Hippocampal formation (tissue), 2 donors: ENCODE measurements around the gene CPA4.

Source experiments
- DNase-seq, 2 donors: peaks; one replicate each; lab custom pipeline; 2025; lab: John Stamatoyannopoulos, UW

CPA4 gene

DNA sequence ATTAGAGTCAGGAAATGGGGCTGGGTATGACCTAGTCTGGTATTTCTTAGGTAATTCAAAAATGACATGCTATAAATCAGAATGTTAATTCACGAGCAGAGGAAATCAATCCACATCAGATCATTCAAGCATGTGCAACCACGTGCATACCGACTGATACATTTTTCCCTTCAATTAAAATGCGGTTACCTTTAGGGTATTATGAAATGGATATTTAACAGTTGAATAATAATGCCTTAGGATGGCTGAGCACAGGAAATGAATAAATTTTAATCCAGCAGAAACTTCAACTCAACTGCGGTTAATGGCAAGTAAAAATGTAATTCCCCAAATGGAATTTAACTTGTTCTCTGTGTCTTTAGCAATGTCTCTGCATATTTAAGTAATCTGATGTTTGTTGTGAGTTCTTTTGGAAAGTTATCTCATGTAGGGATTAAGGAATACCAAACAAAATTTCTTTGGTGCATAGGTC lies 17.1 kb upstream of the CPA4 start:
- no peak for DNase-seq

DNA sequence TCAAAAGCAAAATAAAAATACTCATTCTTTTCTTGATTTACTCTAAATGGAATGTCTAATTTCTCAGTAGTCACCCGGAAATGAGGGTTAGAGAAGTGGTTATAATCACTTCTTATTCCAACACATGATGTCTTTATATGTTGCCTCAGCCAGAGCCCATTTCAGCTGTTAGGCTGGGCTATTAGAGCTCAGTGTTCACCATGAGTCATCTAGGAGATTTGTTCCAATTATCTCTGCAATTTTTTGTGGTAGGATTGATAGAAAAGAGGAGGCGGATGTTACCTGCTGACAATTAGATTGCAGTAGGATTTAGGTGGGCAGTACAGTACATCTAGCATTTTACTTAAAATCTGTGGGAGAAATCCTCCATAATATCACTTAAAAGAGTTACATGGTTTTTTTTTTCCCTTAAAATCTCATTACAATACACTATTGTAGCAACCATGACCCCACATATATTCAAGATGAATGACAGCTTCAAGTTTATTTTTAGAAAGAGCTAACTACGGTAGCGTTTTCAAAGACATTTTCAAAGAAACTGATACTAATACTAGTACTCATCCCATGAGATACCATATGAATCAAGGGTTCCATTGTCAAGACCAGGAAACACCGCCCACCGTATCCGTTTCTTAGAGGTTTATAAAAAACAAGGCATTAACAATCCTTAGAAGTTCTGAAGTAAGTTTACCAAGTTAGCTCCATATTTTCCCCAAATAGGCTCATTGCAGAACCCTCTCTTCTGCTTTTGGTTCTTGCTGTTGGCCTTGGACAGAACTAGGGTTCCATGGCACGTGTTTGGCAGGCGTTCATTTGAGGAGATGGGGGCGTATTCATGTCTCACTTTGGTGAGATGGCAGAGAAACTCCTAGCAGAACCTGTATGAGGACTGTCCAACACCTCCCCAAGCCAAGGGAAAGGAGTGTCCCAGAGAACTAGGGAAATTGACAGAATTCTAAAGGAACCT lies 15.9 kb upstream of the CPA4 start:
- no peak for DNase-seq

DNA sequence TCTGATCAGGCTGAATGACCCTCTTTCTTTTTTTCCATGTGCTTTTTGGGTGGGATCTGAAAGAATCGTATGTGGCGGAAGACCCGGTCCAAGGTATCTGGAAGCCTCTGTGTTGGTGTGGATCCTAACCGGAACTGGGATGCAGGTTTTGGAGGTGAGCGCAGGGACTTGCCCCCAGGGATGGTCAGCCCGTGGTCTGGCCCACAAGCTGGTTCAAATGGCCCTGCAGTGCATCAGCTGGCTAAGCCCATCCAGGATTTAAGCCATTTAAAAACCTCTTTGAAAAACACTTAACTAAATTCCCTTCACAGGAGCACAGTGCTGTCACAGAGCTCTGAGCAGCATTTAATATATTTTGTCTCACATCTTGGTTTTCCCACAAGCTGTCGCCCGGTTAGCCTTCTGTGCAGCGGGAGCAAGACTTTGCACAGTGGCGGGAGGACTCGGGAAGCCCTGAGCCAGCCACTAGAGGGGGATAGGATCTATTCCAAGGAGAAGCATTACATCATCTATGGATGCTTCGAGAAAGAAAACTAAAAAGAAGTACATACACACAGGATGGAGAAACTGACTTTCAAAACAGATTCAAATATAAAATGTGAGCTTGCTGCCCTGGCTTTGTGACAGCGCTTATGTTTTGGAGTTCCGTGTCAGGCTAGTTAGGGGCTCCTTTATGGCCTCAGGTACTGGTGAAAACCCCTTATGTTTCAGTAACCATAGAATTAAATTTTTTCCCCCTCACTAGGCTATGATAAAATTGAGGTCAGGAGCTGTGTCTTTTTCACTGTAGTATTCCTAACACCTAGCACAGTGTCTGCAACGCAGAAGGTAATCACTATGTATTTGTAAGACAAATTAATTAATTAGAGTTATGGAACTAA lies 15.0 kb upstream of the CPA4 start:
- DNase-seq, result peak; percentile 46 to 77

DNA sequence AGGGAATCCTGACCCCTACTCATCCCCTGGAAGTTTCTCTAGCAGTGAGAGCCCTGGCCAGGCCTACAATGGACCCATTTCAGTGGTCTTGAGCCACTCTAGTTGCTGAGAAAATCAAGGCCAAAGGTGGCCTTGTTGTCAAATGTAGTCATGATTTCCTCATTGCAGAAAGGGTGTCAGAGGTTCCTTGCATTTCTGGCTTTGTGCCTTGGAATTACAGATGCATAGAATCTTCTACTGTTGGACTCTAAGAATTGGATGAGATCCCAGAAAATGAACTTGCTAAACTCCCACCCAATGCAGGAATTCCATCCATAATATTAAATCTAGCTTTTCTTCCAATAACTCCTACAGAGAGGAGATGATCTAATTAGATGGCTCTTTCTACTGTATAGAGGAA lies 14.1 kb upstream of the CPA4 start:
- DNase-seq, result no peak

DNA sequence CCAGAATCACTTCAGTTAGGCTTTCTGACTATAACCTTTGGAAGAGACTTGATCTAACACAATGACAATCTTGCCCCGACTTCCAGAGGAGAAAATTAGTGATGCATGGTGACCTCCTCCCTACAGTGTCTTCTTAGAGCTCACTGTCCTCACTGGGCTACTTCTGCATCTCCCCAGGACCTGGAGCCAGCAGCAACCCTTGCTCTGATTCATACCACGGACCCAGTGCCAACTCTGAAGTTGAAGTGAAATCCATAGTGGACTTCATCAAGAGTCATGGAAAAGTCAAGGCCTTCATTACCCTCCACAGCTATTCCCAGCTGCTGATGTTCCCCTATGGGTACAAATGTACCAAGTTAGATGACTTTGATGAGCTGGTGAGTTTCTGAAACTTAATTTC lies 13.7 kb upstream of the CPA4 start:
- DNase-seq, result no peak

DNA sequence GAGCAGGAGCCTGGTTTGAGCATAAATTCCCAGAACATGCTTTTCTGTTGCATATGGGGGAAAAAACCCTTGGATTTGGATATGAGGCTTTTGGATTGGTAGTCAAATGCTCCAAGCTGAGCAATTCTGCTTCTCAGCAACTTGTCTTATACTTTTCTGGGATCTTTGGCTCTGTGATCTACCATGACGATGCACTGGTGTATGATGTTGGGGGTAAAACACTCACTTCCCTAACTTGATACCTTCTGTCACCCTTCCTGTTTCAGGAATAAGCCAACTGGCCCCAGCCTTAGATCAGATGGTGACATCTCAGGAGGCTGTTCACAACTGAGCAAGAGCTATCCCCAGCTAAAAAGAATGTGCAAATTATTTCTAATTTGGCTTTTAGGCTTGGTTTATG lies 13.1 kb upstream of the CPA4 start:
- no peak for DNase-seq

DNA sequence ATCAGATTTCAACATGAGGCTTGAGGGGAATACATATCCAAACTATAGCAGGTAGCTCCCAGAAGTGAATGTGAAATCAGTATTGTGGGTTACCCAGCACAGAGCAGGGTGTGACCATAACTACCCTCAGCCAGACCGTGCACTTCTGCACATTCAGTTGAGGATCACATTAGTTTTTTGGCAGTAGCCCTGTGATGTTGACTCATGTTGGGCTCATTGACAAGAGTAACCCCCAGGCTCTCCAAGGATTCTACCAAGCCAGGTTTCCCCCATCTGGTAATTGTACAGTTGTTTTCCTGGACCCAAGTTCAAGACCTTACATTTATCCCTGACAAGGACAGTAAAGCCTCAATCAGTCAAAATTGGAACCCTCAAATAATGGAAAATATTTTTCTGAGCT lies 11.7 kb upstream of the CPA4 start:
- DNase-seq, result no peak

DNA sequence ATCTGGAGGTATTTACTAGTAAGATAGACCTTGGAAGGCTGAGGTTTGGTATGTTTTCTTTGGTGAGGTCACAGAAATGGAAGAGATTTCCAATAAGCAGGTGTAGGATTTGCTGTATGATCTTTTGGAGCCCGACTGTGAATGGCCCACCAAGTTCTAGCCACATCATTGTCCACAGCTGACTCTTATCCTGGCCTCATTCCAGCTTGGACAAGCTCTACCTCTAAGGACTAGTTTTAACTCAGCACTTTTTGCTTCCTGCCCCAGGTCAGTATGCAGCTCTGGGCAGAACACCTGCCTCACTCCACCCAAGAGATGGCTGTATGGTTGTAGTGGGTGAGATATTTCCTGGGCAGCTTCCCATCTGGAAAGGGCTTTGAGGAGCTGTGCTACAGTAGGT lies 6.1 kb upstream of the CPA4 start:
- DNase-seq, result no peak

DNA sequence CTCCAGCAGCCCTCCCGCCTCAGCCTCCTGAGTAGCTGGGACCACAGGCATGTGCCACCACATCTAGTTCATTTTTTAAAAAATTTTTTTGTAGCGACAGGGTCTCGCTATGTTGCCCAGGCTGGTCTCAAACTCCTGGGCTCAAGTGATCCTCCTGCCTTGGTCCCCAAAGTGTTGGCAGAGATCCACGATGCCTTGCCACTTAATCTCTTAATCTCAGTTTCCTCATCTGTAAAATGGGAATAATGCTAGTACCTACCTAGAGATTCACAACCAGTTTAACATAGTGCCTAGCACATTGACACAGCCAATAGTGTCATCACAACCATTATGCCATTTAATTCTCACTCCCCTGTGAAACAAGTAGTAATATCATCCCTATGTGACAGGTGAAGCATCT lies 4.8 kb upstream of the CPA4 start:
- no peak for DNase-seq

DNA sequence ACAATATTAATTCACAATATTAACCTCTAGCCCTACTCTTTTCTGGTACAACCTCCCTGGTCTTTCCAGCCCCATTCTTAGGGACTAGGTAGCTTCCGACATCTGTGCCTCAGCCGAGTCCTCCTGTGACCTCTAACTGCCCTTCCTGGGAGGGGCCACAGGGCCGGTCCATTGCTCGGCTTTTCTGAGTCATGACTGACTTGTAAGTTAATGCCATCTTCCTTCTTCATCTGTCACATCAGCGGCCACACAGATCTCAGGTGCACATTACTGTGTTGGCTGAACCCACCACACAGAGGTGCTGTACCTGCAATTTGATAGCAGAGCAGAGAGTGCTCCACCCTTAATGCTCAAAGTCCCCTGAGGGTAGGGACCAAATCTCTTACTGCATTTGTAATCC lies 4.1 kb upstream of the CPA4 start:
- no peak for DNase-seq

DNA sequence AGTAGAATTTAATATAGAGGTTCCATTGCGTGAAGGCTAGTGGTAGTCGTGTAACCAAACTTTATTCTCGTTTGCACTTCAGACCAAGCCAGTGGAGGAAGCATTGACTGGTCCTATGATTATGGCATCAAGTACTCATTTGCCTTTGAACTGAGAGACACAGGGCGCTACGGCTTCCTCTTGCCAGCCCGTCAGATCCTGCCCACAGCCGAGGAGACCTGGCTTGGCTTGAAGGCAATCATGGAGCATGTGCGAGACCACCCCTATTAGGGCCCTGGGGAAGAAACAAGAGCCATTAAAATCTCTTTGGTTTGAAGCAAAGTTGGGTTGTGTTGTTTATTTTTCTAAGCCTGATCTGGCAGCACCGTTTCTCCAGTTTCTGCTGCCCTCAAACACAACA lies 3.5 kb upstream of the CPA4 start:
- no peak for DNase-seq

DNA sequence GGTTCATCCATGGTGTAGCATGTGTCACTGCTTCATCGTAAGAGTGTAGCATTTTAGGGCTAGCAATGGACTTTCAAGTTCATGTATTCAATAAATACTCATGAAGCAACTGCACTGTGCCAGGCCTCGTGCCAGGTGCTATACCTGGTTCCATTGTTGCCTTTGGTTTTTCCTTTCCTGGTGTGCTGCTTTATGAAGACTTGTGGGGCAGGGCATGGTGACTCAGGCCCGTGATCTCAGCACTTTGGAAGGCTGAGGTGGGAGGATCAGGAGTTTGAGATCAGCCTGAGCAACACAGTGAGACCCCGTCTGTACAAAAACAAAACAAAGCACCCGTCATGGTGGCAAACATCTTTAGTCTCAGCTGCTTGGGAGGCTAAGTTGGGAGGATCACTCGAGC lies 2.2 kb upstream of the CPA4 start:
- no peak for DNase-seq

DNA sequence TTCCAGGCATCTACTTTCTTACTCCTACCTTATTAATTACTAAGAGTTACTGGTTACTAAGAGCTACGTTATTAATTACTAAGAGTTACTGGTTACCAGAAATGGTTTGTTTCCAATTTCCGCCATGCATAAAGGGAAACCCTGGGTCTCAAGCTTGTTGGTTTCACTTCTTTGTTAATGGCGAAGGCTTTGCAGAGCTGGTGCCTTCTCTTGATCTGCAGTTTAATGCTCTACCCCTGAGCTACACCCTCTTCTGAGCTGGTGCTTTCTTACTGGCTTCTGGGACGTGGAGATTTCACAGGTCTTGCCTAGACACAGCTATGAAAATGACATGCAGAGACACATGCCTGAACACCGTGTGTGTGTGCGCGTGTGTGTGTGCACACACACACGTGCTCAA lies 560 bp downstream of the CPA4 start:
- no peak for DNase-seq

DNA sequence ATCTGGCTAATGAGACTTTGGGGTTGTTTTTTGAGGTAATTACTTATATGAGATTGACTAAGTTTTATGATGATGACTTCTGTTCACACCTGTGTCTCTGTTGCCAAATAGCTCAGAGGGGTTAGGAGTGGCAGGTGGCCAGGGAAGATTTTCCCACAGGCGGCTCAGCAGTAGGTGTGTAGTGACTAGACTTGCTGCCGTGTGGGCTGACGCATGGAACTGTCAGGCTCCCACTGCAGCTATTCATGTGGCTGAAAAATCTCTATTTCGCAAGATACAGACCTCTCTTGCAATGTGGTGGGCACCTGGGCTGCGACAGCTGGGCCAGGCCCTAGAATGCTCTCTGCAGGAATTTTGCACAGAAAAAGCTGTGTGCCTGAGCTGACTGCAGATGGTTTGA lies 1.4 kb downstream of the CPA4 start:
- DNase-seq, result peak in 1 of 2 donors; percentile 18

DNA sequence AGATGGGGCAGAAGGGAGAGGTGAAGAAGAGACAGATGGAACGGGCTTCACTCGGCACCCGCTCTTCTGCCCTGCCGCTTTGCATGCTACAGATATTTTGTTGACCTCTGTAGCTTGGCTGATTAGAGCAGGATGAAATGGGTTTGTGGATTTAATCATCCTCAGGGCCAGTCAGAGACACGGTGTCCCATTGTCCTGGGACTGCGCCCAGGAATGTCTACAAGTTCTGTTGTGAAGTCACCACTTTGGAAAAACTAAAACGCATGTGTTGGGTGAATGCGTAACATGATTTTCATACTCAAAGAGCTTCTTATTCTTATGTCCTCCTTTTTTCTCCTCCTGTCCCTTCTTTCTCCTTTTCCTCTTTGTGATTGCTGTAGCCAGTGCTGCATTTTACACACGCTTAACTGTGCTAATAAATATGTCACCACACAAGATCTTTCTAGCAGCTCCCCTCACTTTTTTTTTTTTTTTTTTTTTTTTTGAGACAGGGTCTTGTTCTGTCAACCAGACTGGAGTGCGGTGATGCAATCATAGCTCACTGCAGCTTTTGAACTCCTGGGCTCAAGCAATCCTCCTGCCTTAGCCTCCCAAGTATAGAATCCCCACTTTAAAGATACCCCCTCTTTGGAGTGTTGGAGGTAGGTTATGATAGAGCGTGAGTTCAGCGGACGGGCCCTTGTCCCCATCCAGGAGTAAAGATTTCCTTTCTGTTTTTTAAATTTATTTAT lies 3.4 kb downstream of the CPA4 start:
- no peak for DNase-seq

DNA sequence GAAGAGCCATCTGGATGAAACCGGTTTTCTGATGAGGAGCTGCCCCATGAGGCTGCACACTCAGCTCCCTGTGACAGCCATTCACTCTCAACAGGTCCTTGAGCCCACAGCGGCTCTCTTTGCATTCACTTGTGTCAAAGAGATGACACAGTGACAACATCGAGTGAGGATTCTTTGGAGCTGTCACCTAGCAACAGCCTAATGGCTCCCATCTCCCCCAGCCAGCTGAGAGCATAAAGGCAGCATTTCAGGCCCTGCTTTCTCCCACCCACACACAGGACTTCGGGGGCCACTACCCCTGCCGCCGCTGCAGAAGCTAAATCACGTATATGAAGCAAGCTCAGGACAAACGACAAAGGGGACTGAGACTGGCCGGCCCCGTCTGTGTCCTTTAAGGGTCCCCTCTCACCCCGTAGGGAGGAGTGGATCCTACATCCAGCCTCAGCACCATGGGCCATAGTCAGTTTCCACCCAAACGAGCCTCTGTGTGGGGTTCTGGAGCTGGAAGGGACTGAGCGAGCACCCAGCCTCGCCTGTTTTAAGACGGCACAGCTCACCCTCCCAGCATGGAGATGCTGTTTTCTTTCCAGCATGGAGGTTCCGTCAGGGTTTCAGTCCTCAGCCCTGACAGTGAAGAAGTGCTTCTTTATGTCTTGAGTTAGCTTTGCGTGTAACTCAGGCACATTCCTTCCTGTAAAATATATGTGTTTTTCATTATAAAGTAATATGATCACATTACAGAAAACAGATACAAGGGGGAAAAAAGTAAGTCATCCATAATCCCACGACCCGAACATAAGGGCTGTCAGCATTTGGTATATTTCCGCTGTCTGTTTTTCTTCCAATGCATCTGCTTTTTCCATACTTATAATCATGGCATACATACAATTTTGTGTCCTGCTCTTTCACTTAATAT lies 4.9 kb downstream of the CPA4 start:
- no peak for DNase-seq

DNA sequence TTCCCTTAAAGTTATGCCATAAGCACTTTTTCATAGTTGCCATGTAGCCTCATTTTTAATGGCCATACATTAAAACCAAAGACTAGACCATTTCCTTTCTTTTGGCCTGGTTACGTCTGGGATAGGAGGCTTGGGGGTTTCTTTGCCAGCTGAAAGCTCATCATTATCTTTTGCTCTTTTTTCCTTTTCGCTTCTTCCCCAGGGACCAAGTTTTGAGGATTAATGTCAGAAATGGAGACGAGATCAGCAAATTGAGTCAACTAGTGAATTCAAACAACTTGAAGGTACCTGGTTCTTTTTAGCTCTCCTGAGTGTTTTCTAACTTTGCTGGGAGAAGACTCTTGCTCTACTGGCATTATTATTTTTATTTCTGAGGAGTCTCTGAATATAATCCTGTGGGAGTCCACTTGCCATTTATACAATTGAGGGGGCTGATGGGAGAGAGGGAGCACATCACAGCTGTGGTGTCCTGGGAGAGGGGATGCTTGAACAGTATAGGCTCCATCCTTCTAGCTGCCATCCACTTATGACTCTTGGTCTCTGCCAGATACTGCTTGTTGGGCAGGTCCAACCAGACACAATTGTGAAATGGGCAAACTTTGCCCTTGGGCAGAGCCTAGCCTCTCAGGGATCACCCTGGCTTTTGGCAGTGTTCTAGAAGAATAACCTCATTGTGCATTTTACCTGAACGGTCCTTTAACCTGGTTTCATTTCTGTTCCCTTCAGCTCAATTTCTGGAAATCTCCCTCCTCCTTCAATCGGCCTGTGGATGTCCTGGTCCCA lies 5.8 kb downstream of the CPA4 start:
- DNase-seq, result no peak

DNA sequence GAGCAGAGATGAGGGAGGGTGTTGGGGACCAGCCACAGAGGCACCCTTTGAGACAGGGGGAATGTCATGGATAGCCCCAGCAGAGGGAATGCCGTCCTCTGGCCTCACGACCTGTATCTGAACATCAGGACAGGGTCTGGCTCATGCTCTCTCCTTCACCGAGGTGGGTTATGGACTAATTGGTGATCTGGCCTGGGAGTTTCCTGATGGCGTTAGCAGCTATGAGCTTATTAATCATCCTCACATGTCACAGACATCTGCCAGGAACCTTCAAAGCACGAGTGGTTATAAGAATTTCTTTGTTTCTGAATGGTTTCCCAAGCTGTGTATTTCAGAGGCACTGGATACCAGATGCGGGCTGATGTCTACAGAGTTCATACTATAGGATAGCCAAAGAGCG lies 6.9 kb downstream of the CPA4 start:
- DNase-seq, result no peak

DNA sequence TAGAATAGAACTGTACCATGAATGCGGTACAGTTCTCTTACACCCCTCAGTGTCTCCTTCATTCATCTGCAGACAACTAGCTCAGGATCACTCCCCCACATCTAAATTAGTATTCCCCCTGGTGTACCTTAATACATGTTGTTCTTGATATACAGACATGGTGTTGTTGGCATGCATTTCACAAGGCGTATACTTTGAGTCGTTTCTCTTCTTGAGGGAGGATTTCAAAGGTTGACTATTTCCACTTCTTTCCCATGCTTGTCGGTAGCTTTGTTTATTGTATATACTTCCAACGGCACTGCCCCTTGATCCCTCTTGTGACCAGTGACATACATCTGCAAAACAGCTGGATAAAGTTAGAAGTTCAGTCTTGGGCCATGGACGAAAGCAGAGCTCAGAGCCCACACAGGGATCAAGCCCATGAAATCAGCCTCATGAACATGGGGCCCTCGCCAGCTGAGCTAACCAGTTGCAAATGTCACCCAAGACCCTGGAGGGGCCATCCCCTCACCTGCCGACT lies 8.6 kb downstream of the CPA4 start:
- no peak for DNase-seq

DNA sequence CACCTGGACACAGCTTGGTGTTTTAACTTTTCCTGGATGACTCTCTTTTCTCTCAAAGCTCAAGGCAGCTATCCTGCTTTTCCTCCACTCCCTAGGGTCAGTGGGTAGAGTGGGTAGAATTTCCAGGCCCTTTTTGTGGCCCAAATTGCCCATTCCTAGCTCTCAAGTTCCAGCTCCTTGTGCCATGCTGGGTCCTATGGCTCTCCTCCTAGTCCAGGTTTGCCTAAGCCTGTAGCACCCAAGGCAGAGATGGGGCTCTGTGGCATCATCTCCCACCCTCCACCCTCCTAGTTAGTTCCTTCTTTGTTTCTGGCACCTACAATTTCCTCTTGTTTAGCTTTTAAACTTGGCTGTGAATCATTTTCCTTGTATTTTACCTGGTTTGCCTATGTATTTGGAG lies 9.7 kb downstream of the CPA4 start:
- no peak for DNase-seq
